ENCODE measurements around the gene TUBA1A. TPM values are rescaled to one million over a fixed set of nuclear protein-coding genes. Genes with fewer than 3 reads are reported as not detected.

TUBA1A gene
- total RNA-seq, 1 experiment from 2014 or later: 24.1 TPM

- DNase-seq (ENCODE audit: low read depth, low spot score): no peak
- Histone ChIP-seq H3K4me2 (ENCODE audit: low read length) (no peak overlapping the region), H3K4me1 (ENCODE audit: control insufficient read depth in 1 of 2, insufficient read depth in 2 of 2, low read length in 2 of 2) (peaks cover 10 to 23% of the 10 kb centered on the region in 2 experiments; a peak in 3 of 4 replicates), H3K79me2 (ENCODE audit: insufficient read depth, low read length) (no peaks in the 10 kb centered on the region), H3K9me3 (ENCODE audit: control insufficient read depth in 1 of 2, insufficient read depth in 1 of 2, low read depth in 1 of 2, low read length in 2 of 2) (no peaks in the 10 kb centered on the region), H3K4me3 (replicated peaks in 1 of 2; ENCODE audit: low read depth in 1 of 2, low read length in 2 of 2) (no peak overlapping the region), H3K9ac (ENCODE audit: low read length) (no peak overlapping the region), H3K36me3 (ENCODE audit: control insufficient read depth in 1 of 2, insufficient read depth in 2 of 2, low read length in 2 of 2) (no peaks in the 10 kb centered on the region), H3K27me3 (ENCODE audit: insufficient read depth, low read length) (no peaks in the 10 kb centered on the region), H4K20me1 (ENCODE audit: insufficient read depth) (no peaks in the 10 kb centered on the region), H3K27ac (ENCODE audit: low read depth, low read length) (no peak overlapping the region), H3K9me2 (ENCODE audit: insufficient read depth) (no peaks in the 10 kb centered on the region), H2AFZ (ENCODE audit: low read depth, low read length, poor library complexity, severe bottlenecking) (no peak overlapping the region)
- no peak for TF ChIP-seq SRF (IDR thresholded peaks at IDR 0.05; ENCODE audit: low read depth)
- TF ChIP-seq RAD21 (IDR thresholded peaks at IDR 0.05; ENCODE audit: low read depth): no peak
- no peak for TF ChIP-seq CEBPB (IDR thresholded peaks at IDR 0.05; ENCODE audit: low read depth)
- TF ChIP-seq ATF3 (IDR thresholded peaks at IDR 0.05): no peak
- no peak for TF ChIP-seq SP1 (IDR thresholded peaks at IDR 0.05; ENCODE audit: low read depth)
- no peak for TF ChIP-seq CTCF (IDR thresholded peaks at IDR 0.05 in 2 of 3, conservative IDR thresholded peaks at IDR 0.05 in 1 of 3; ENCODE audit: borderline replicate concordance in 1 of 3, insufficient read depth in 1 of 3, low read depth in 2 of 3, low read length in 2 of 3)
- TF ChIP-seq ZBTB33 (IDR thresholded peaks at IDR 0.05; ENCODE audit: extremely low read depth, insufficient replicate concordance, low read length): no peak
- no peak for TF ChIP-seq ZNF274 (IDR thresholded peaks at IDR 0.05; ENCODE audit: low read depth, low read length)
- TF ChIP-seq JUND (IDR thresholded peaks at IDR 0.05): no peak
- no peak for TF ChIP-seq ZFX (IDR thresholded peaks at IDR 0.05)
- no peak for TF ChIP-seq EZH2phosphoT487 (IDR thresholded peaks at IDR 0.05; ENCODE audit: borderline replicate concordance)
- no peak for TF ChIP-seq MAX (IDR thresholded peaks at IDR 0.05)
- TF ChIP-seq FOSL1 (IDR thresholded peaks at IDR 0.05; ENCODE audit: low read depth): no peak
- no peak for TF ChIP-seq YY1 (IDR thresholded peaks at IDR 0.05; ENCODE audit: extremely low read depth, insufficient replicate concordance, low read depth, low read length)
- no peak for TF ChIP-seq REST (IDR thresholded peaks at IDR 0.05; ENCODE audit: low read depth)
- intact Hi-C loops (cut with micrococcal nuclease): loop anchor here (10.0 kb wide), 1 partner anchor 95 kb away; the partner anchor contains the start of gene TUBA1B
- POLR2A ChIA-PET: interaction anchor here (1.4 kb wide), 1 partner anchor 99 kb away, joined by 6 read pairs; the partner anchor contains the start of gene TUBA1B
- no TSS peak for BruUV-seq (replicated peaks)
- CTCF ChIA-PET: interaction anchor here (0.6 kb wide), 1 partner anchor 137 kb away, joined by 5 read pairs; the partner anchor contains the start of gene SPATS2
- no peak for ATAC-seq
- RAD21 ChIA-PET (ENCODE audit: low non-redundant PET in 1 of 2, low total read pairs in 2 of 2, uncharacterized antibody in 2 of 2, unreplicated experiment in 2 of 2): no interaction called here
Measured at GRCh38 chr12:49230176-49230804, 41.4 kb upstream of the TUBA1A start.

All from HCT116 (cell line).